ENCODE measurements around the gene ZNF184. TPM values are rescaled to one million over a fixed set of nuclear protein-coding genes. Genes with fewer than 3 reads are reported as not detected.

Gene ZNF184
- total and polyA plus RNA-seq, 7 donors, result 2.3 to 5.7 (median 4.3) TPM

GRCh38 chr6:27400877-27401642, 71.8 kb downstream of the ZNF184 start:
- WGBS, 3 donors, result 96 to 97% (median 96%) methylated on average over 16 of the region's 16 CpGs
- H3K36me3 ChIP-seq (ENCODE audit: insufficient read depth in 1 of 2, low read depth in 1 of 2), result peaks cover 0 to 6% of the 10 kb centered on the region in 2 donors

More at GRCh38 chr6:27400877-27401642, 71.8 kb downstream of the ZNF184 start:
- TF ChIP-seq, protein P1, sequence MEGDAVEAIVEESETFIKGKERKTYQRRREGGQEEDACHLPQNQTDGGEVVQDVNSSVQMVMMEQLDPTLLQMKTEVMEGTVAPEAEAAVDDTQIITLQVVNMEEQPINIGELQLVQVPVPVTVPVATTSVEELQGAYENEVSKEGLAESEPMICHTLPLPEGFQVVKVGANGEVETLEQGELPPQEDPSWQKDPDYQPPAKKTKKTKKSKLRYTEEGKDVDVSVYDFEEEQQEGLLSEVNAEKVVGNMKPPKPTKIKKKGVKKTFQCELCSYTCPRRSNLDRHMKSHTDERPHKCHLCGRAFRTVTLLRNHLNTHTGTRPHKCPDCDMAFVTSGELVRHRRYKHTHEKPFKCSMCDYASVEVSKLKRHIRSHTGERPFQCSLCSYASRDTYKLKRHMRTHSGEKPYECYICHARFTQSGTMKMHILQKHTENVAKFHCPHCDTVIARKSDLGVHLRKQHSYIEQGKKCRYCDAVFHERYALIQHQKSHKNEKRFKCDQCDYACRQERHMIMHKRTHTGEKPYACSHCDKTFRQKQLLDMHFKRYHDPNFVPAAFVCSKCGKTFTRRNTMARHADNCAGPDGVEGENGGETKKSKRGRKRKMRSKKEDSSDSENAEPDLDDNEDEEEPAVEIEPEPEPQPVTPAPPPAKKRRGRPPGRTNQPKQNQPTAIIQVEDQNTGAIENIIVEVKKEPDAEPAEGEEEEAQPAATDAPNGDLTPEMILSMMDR (IDR thresholded peaks at IDR 0.05), result no peak
- Histone ChIP-seq H3K27ac (no peak overlapping the region), H3K4me1 (no peaks in the 10 kb centered on the region), H3K9me3 (peaks cover 25% of the 10 kb centered on the region), H3K4me3 (no peak overlapping the region), H3K27me3 (ENCODE audit: insufficient read depth in 3 of 3, low read length in 2 of 3) (no peaks in the 10 kb centered on the region)
- no peak for DNase-seq
- intact Hi-C loops (cut with DNase I), result no loop called here
- ATAC-seq, result no peak

Other genes with a start within 250 kb of the ZNF184 start
- gene PRSS16, start 225.4 kb downstream of the ZNF184 start, total RNA-seq, result not detected
- gene PRSS16, start 225.4 kb downstream of the ZNF184 start, polyA plus RNA-seq, result under 1 TPM in 1 of 3 donors, not detected in 2; 0.08 TPM
- not detected for gene POM121L2, start 160.8 kb downstream of the ZNF184 start, total RNA-seq
- gene POM121L2, start 160.8 kb downstream of the ZNF184 start, polyA plus RNA-seq, result under 1 TPM in 1 of 3 donors, not detected in 2; 0.08 TPM
- under 1 TPM; 0.27 to 0.81 (median 0.50) TPM for gene ZNF391, start 84.3 kb downstream of the ZNF184 start, total RNA-seq
- gene ZNF391, start 84.3 kb downstream of the ZNF184 start, polyA plus RNA-seq, result under 1 TPM; 0.14 to 0.49 (median 0.15) TPM

All from psoas muscle (tissue), 8 donors.